ENCODE data around the gene PKN1. TPM values are rescaled to one million over a fixed set of nuclear protein-coding genes. Genes with fewer than 3 reads are reported as not detected.
A peak's percentile ranks its signal among the peaks of the same experiment; 100 is the strongest.
"Not testable (repeated sequence)": the region's sequence is repeated elsewhere in the genome, so short reads cannot be mapped to it uniquely, and the experiment has no call there.

PKN1 gene
- total RNA-seq, 2 donors from 2014 or later: 140 to 160 TPM

GRCh38 chr19:14446336-14447036, 13.4 kb downstream of the PKN1 start:
- Mint-ChIP-seq H3K4me1 (ENCODE audit: low read depth in 2 of 2) (peaks cover 24 to 27% of the 10 kb centered on the region in 2 donors), H3K4me3 (no peak overlapping the region), H3K36me3 (peaks cover 27% of the 10 kb centered on the region), H3K27ac (no peak overlapping the region), H3K9me3 (no peaks in the 10 kb centered on the region), H3K27me3 (no peaks in the 10 kb centered on the region)
- DNase-seq (ENCODE audit: low spot score) (no peak), ATAC-seq (no peak)

- no peaks in the 10 kb centered on the region for H3K27me3 Mint-ChIP-seq
- peaks cover 26% of the 10 kb centered on the region for H3K36me3 Mint-ChIP-seq
- H3K4me3 Mint-ChIP-seq: no peak overlapping the region
- no peak for DNase-seq (ENCODE audit: low spot score)
- H3K9me3 Mint-ChIP-seq: no peaks in the 10 kb centered on the region
- H3K4me1 Mint-ChIP-seq (ENCODE audit: low read depth in 2 of 2): peaks cover 20 to 26% of the 10 kb centered on the region in 2 donors
- H3K27ac Mint-ChIP-seq: peak overlapping the region; percentile 21 to 57
- ATAC-seq: no peak
Observed at GRCh38 chr19:14449321-14449720, 16.2 kb downstream of the PKN1 start.

- H3K4me1 Mint-ChIP-seq (ENCODE audit: low read depth in 2 of 2): peaks cover 15 to 22% of the 10 kb centered on the region in 2 donors
- no peaks in the 10 kb centered on the region for H3K27me3 Mint-ChIP-seq
- ATAC-seq (peak; percentile 84 to 92), DNase-seq (ENCODE audit: low spot score) (no peak)
- H3K4me3 Mint-ChIP-seq: no peak overlapping the region
- no peaks in the 10 kb centered on the region for H3K9me3 Mint-ChIP-seq
- peaks cover 27% of the 10 kb centered on the region for H3K36me3 Mint-ChIP-seq
- peak overlapping the region in 1 of 2 donors; percentile 57 for H3K27ac Mint-ChIP-seq
Observed at GRCh38 chr19:14450168-14450874, 17.2 kb downstream of the PKN1 start.

GRCh38 chr19:14450876-14451275, 17.8 kb downstream of the PKN1 start:
- Mint-ChIP-seq H3K9me3 (no peaks in the 10 kb centered on the region), H3K4me3 (no peak overlapping the region), H3K27me3 (no peaks in the 10 kb centered on the region), H3K27ac (no peak overlapping the region), H3K36me3 (peaks cover 30% of the 10 kb centered on the region), H3K4me1 (ENCODE audit: low read depth in 2 of 2) (peaks cover 15 to 22% of the 10 kb centered on the region in 2 donors)
- DNase-seq (ENCODE audit: low spot score): no peak
- ATAC-seq: no peak

GRCh38 chr19:14452303-14452702, 19.2 kb downstream of the PKN1 start:
- not testable (repeated sequence) for ATAC-seq; H3K27ac Mint-ChIP-seq; DNase-seq (ENCODE audit: low spot score); H3K27me3 Mint-ChIP-seq; H3K4me3 Mint-ChIP-seq; H3K9me3 Mint-ChIP-seq
- Mint-ChIP-seq H3K4me1 (ENCODE audit: low read depth in 2 of 2) (peaks cover 15 to 18% of the 10 kb centered on the region in 2 donors), H3K36me3 (peaks cover 28% of the 10 kb centered on the region)

- DNase-seq (ENCODE audit: low spot score) (peak; percentile 90), ATAC-seq (peak; percentile 100)
- Mint-ChIP-seq H3K4me1 (ENCODE audit: low read depth in 2 of 2) (peaks cover 13 to 22% of the 10 kb centered on the region in 2 donors), H3K27ac (peak overlapping the region; percentile 50 to 91), H3K27me3 (no peaks in the 10 kb centered on the region), H3K9me3 (no peaks in the 10 kb centered on the region), H3K36me3 (peaks cover 14% of the 10 kb centered on the region), H3K4me3 (peak overlapping the region; percentile 71)
Observed at GRCh38 chr19:14459703-14460102, 26.6 kb downstream of the PKN1 start.

GRCh38 chr19:14460935-14461334, 27.8 kb downstream of the PKN1 start:
- H3K27ac Mint-ChIP-seq: peak overlapping the region in 1 of 2 donors; percentile 1
- H3K36me3 Mint-ChIP-seq: peaks cover 8% of the 10 kb centered on the region
- no peak for ATAC-seq
- no peak for DNase-seq (ENCODE audit: low spot score)
- H3K27me3 Mint-ChIP-seq: no peaks in the 10 kb centered on the region
- H3K4me3 Mint-ChIP-seq: peak overlapping the region; percentile 16
- H3K9me3 Mint-ChIP-seq: no peaks in the 10 kb centered on the region
- H3K4me1 Mint-ChIP-seq (ENCODE audit: low read depth in 2 of 2): peaks cover 13 to 22% of the 10 kb centered on the region in 2 donors

- H3K4me1 Mint-ChIP-seq (ENCODE audit: low read depth in 2 of 2): peaks cover 13 to 22% of the 10 kb centered on the region in 2 donors
- H3K27ac Mint-ChIP-seq; H3K9me3 Mint-ChIP-seq; ATAC-seq; H3K36me3 Mint-ChIP-seq; DNase-seq (ENCODE audit: low spot score); H3K27me3 Mint-ChIP-seq; H3K4me3 Mint-ChIP-seq: not testable (repeated sequence)
Observed at GRCh38 chr19:14462401-14462800, 29.3 kb downstream of the PKN1 start.

- ATAC-seq (no peak), DNase-seq (ENCODE audit: low spot score) (no peak)
- Mint-ChIP-seq H3K27me3 (no peaks in the 10 kb centered on the region), H3K4me3 (no peak overlapping the region), H3K9me3 (no peaks in the 10 kb centered on the region), H3K27ac (no peak overlapping the region), H3K36me3 (peaks cover 5% of the 10 kb centered on the region), H3K4me1 (ENCODE audit: low read depth in 2 of 2) (peaks cover 13 to 16% of the 10 kb centered on the region in 2 donors)
Observed at GRCh38 chr19:14463747-14464146, 30.6 kb downstream of the PKN1 start.

GRCh38 chr19:14467391-14467790, 34.3 kb downstream of the PKN1 start:
- Mint-ChIP-seq H3K4me3 (no peak overlapping the region), H3K27ac (no peak overlapping the region), H3K36me3 (no peaks in the 10 kb centered on the region), H3K4me1 (ENCODE audit: low read depth in 2 of 2) (peaks cover 0 to 4% of the 10 kb centered on the region in 2 donors), H3K27me3 (no peaks in the 10 kb centered on the region), H3K9me3 (no peaks in the 10 kb centered on the region)
- ATAC-seq (no peak), DNase-seq (ENCODE audit: low spot score) (no peak)

GRCh38 chr19:14467816-14468215, 34.7 kb downstream of the PKN1 start:
- ATAC-seq (no peak), DNase-seq (ENCODE audit: low spot score) (no peak)
- peaks cover 0 to 3% of the 10 kb centered on the region in 2 donors for H3K27me3 Mint-ChIP-seq
- no peak overlapping the region for H3K4me3 Mint-ChIP-seq
- no peaks in the 10 kb centered on the region for H3K36me3 Mint-ChIP-seq
- peaks cover 2 to 8% of the 10 kb centered on the region in 2 donors for H3K4me1 Mint-ChIP-seq (ENCODE audit: low read depth in 2 of 2)
- no peak overlapping the region for H3K27ac Mint-ChIP-seq
- H3K9me3 Mint-ChIP-seq: no peaks in the 10 kb centered on the region

- Mint-ChIP-seq H3K27ac (no peak overlapping the region), H3K4me3 (no peak overlapping the region), H3K36me3 (no peaks in the 10 kb centered on the region), H3K4me1 (ENCODE audit: low read depth in 2 of 2) (peaks cover 12 to 19% of the 10 kb centered on the region in 2 donors), H3K9me3 (no peaks in the 10 kb centered on the region), H3K27me3 (peaks cover 0 to 14% of the 10 kb centered on the region in 2 donors)
- ATAC-seq (no peak), DNase-seq (ENCODE audit: low spot score) (no peak)
Observed at GRCh38 chr19:14470031-14470876, 37.1 kb downstream of the PKN1 start.

GRCh38 chr19:14471436-14472187, 38.5 kb downstream of the PKN1 start:
- DNase-seq (ENCODE audit: low spot score) (no peak), ATAC-seq (no peak)
- Mint-ChIP-seq H3K36me3 (no peaks in the 10 kb centered on the region), H3K27ac (no peak overlapping the region), H3K27me3 (peaks cover 0 to 14% of the 10 kb centered on the region in 2 donors), H3K9me3 (no peaks in the 10 kb centered on the region), H3K4me3 (no peak overlapping the region), H3K4me1 (ENCODE audit: low read depth in 2 of 2) (peaks cover 21 to 28% of the 10 kb centered on the region in 2 donors)

Measured in natural killer cell treated with Interleukin-12 subunit alpha and Interleukin-12 subunit beta and Interleukin-15 and Interleukin-18, amount 100 ng/mL, for 72 hours (primary cell).